ENCODE data around the gene LARP6. TPM values are rescaled to one million over a fixed set of nuclear protein-coding genes. Genes with fewer than 3 reads are reported as not detected.

LARP6 gene
- total RNA-seq, 1 experiment from 2014 or later, result 35.9 TPM

- ChIA-PET RAD21 (ENCODE audit: low non-redundant PET in 1 of 2, low total read pairs in 2 of 2, uncharacterized antibody in 2 of 2, unreplicated experiment in 2 of 2) (interaction anchor here in 1 of 2 experiments (1.0 kb wide), 1 partner anchor 11 kb away, joined by 3 read pairs; no protein-coding TSS in a partner anchor), POLR2A (interaction anchor here (0.6 to 1.0 kb wide), 2 partner anchors 56 to 120 kb away, joined by 4 read pairs; no protein-coding TSS in a partner anchor), CTCF (interaction anchor here (0.8 to 1.3 kb wide), 3 partner anchors 11 to 52 kb away, joined by 3 to 5 read pairs (median 4); no protein-coding TSS in a partner anchor)
- H3K9ac ChIP-seq (ENCODE audit: low read length), result no peak overlapping the region; the same call in 1 of the 2 replicates
- no peaks in the 10 kb centered on the region for H3K9me3 ChIP-seq (ENCODE audit: control insufficient read depth in 1 of 2, insufficient read depth in 1 of 2, low read depth in 1 of 2, low read length in 2 of 2)
- DNase-seq (ENCODE audit: low read depth, low spot score) (peak; percentile 57), ATAC-seq (peak; percentile 96)
- no peaks in the 10 kb centered on the region for H3K9me2 ChIP-seq (ENCODE audit: insufficient read depth)
- H3K79me2 ChIP-seq (ENCODE audit: insufficient read depth, low read length), result no peaks in the 10 kb centered on the region
- TF ChIP-seq JUND (IDR thresholded peaks at IDR 0.05) (0 out of 2 replicates have a peak, but pooled peaks have one; percentile 30), MAX (IDR thresholded peaks at IDR 0.05) (no peak), FOSL1 (IDR thresholded peaks at IDR 0.05; ENCODE audit: low read depth) (peak; percentile 47)
- no TSS peak for BruUV-seq (replicated peaks)
- peak overlapping the region; percentile 48 for H3K4me2 ChIP-seq (ENCODE audit: low read length)
- peaks cover 0 to 18% of the 10 kb centered on the region in 2 experiments; a peak in 2 of 4 replicates for H3K4me1 ChIP-seq (ENCODE audit: control insufficient read depth in 1 of 2, insufficient read depth in 2 of 2, low read length in 2 of 2)
- H3K27ac ChIP-seq (ENCODE audit: low read depth, low read length), result no peak overlapping the region
- no peaks in the 10 kb centered on the region for H3K27me3 ChIP-seq (ENCODE audit: insufficient read depth, low read length)
- intact Hi-C loops (cut with micrococcal nuclease), result no loop called here
- H3K36me3 ChIP-seq (ENCODE audit: control insufficient read depth in 1 of 2, insufficient read depth in 2 of 2, low read length in 2 of 2), result no peaks in the 10 kb centered on the region
- no peak overlapping the region for H3K4me3 ChIP-seq (replicated peaks in 1 of 2; ENCODE audit: low read depth in 1 of 2, low read length in 2 of 2)
- H4K20me1 ChIP-seq (ENCODE audit: insufficient read depth), result no peaks in the 10 kb centered on the region
- peak overlapping the region; percentile 5 for H2AFZ ChIP-seq (ENCODE audit: low read depth, low read length, poor library complexity, severe bottlenecking)
Observed at GRCh38 chr15:70863450-70864218, 9.7 kb upstream of the LARP6 start.

GRCh38 chr15:70859998-70860397 lies 6.0 kb upstream of the LARP6 start:
- Histone ChIP-seq H2AFZ (ENCODE audit: low read depth, low read length, poor library complexity, severe bottlenecking) (no peak overlapping the region), H3K4me2 (ENCODE audit: low read length) (no peak overlapping the region), H3K79me2 (ENCODE audit: insufficient read depth, low read length) (no peaks in the 10 kb centered on the region), H3K9me2 (ENCODE audit: insufficient read depth) (no peaks in the 10 kb centered on the region), H4K20me1 (ENCODE audit: insufficient read depth) (no peaks in the 10 kb centered on the region), H3K27me3 (ENCODE audit: insufficient read depth, low read length) (no peaks in the 10 kb centered on the region), H3K27ac (ENCODE audit: low read depth, low read length) (no peak overlapping the region), H3K4me3 (replicated peaks in 1 of 2; ENCODE audit: low read depth in 1 of 2, low read length in 2 of 2) (no peak overlapping the region), H3K9ac (ENCODE audit: low read length) (no peak overlapping the region), H3K36me3 (ENCODE audit: control insufficient read depth in 1 of 2, insufficient read depth in 2 of 2, low read length in 2 of 2) (no peaks in the 10 kb centered on the region), H3K9me3 (ENCODE audit: control insufficient read depth in 1 of 2, insufficient read depth in 1 of 2, low read depth in 1 of 2, low read length in 2 of 2) (no peaks in the 10 kb centered on the region), H3K4me1 (ENCODE audit: control insufficient read depth in 1 of 2, insufficient read depth in 2 of 2, low read length in 2 of 2) (peaks cover 0 to 18% of the 10 kb centered on the region in 2 experiments; a peak in 2 of 4 replicates)
- TF ChIP-seq REST (IDR thresholded peaks at IDR 0.05; ENCODE audit: low read depth) (no peak), ELF1 (IDR thresholded peaks at IDR 0.05; ENCODE audit: borderline replicate concordance, low read depth) (no peak), RAD21 (IDR thresholded peaks at IDR 0.05; ENCODE audit: low read depth) (no peak), TCF7L2 (IDR thresholded peaks at IDR 0.05; ENCODE audit: borderline replicate concordance, extremely low read depth, insufficient read depth, insufficient read length) (no peak), CBX3 (IDR thresholded peaks at IDR 0.05; ENCODE audit: low read depth) (no peak), EZH2 (IDR thresholded peaks at IDR 0.05) (no peak), EZH2phosphoT487 (IDR thresholded peaks at IDR 0.05; ENCODE audit: borderline replicate concordance) (no peak), ZNF274 (IDR thresholded peaks at IDR 0.05; ENCODE audit: low read depth, low read length) (no peak), MAX (IDR thresholded peaks at IDR 0.05) (no peak)
- intact Hi-C loops (cut with micrococcal nuclease), result no loop called here
- RAD21 ChIA-PET (ENCODE audit: low non-redundant PET in 1 of 2, low total read pairs in 2 of 2, uncharacterized antibody in 2 of 2, unreplicated experiment in 2 of 2), result no interaction called here
- BruUV-seq (replicated peaks), result no TSS peak
- no peak for DNase-seq (ENCODE audit: low read depth, low spot score)
- POLR2A ChIA-PET, result no interaction called here
- CTCF ChIA-PET, result interaction anchor here (1.0 kb wide), 1 partner anchor 15 kb away, joined by 4 read pairs; no protein-coding TSS in a partner anchor
- no peak for ATAC-seq

All from HCT116 (cell line).